Esophagus squamous epithelium (tissue), 4 donors: ENCODE results near the gene WWOX.

Source experiments
- POLR2A ChIP-seq, 4 donors: fragments of 450-650 bp; IDR thresholded peaks; one replicate each; pipeline ENCODE4 v1.6.1; 2017; ENCODE audit warnings: antibody characterized with exemption in 4 of 4, mild to moderate bottlenecking in 4 of 4, moderate library complexity in 3 of 4
- TF ChIP-seq, protein P1 (sequence below), 6 experiments: fragments of 450-650 bp in 4 of 6; fragments of 200-600 bp in 2 of 6; sonication (generic) in 2 of 6; IDR thresholded peaks; one replicate each; pipeline ENCODE4 v1.5.1; 2016 to 2019; ENCODE audit warnings: antibody characterized with exemption in 6 of 6, mild to moderate bottlenecking in 4 of 6, moderate library complexity in 4 of 6

DNA sequence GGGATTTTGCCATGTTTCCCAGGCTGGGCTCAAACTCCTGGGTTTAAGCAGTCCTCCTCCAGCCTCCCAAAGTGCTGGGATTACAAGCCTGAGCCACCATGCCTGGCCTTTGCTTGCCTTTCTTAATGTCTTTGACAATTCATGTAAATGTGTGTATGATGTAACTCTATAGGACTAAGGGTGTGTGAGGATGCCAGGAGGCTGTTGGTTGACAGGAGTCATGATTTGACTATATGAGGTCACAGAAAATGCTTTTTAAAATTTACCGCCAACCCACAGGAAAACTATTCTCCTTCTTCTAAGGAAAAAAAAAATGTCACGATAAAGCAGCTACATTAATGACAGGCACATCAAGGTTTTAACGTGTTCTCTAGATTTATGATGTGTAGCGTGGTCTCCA is 118.8 kb downstream of the WWOX start:
- TF ChIP-seq, protein P1, sequence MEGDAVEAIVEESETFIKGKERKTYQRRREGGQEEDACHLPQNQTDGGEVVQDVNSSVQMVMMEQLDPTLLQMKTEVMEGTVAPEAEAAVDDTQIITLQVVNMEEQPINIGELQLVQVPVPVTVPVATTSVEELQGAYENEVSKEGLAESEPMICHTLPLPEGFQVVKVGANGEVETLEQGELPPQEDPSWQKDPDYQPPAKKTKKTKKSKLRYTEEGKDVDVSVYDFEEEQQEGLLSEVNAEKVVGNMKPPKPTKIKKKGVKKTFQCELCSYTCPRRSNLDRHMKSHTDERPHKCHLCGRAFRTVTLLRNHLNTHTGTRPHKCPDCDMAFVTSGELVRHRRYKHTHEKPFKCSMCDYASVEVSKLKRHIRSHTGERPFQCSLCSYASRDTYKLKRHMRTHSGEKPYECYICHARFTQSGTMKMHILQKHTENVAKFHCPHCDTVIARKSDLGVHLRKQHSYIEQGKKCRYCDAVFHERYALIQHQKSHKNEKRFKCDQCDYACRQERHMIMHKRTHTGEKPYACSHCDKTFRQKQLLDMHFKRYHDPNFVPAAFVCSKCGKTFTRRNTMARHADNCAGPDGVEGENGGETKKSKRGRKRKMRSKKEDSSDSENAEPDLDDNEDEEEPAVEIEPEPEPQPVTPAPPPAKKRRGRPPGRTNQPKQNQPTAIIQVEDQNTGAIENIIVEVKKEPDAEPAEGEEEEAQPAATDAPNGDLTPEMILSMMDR (IDR thresholded peaks at IDR 0.05) = no peak
- TF ChIP-seq POLR2A (IDR thresholded peaks at IDR 0.05) = no peak
